NCI-H1930 (cell line): ENCODE results near the gene HAGHL.

ENCODE experiments used
- DNase-seq, 2 experiments: peaks; one replicate each; lab custom pipeline; 2025; lab: John Stamatoyannopoulos, UW

Gene HAGHL, protein sequence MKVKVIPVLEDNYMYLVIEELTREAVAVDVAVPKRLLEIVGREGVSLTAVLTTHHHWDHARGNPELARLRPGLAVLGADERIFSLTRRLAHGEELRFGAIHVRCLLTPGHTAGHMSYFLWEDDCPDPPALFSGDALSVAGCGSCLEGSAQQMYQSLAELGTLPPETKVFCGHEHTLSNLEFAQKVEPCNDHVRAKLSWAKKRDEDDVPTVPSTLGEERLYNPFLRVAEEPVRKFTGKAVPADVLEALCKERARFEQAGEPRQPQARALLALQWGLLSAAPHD

GRCh38 chr16:726438-727290 is at the start of gene HAGHL, which contains the start of gene CCDC78:
Gene HAGHL (plus strand): TSS chr16:727106. CDS start chr16:727510, 404 bp downstream.
Gene CCDC78 (minus strand): TSS chr16:726443. CDS start chr16:726367, 76 bp downstream.
- peak; percentile 32 to 49 for DNase-seq

- DNase-seq = no peak
These were observed 49.4 kb upstream of the HAGHL start for GRCh38 chr16:677316-678190.

- DNase-seq = no peak
These were observed 48.6 kb upstream of the HAGHL start for GRCh38 chr16:678209-678857.

- peak; percentile 72 to 82 for DNase-seq
These were observed 47.8 kb upstream of the HAGHL start for GRCh38 chr16:678858-679813.

DNA sequence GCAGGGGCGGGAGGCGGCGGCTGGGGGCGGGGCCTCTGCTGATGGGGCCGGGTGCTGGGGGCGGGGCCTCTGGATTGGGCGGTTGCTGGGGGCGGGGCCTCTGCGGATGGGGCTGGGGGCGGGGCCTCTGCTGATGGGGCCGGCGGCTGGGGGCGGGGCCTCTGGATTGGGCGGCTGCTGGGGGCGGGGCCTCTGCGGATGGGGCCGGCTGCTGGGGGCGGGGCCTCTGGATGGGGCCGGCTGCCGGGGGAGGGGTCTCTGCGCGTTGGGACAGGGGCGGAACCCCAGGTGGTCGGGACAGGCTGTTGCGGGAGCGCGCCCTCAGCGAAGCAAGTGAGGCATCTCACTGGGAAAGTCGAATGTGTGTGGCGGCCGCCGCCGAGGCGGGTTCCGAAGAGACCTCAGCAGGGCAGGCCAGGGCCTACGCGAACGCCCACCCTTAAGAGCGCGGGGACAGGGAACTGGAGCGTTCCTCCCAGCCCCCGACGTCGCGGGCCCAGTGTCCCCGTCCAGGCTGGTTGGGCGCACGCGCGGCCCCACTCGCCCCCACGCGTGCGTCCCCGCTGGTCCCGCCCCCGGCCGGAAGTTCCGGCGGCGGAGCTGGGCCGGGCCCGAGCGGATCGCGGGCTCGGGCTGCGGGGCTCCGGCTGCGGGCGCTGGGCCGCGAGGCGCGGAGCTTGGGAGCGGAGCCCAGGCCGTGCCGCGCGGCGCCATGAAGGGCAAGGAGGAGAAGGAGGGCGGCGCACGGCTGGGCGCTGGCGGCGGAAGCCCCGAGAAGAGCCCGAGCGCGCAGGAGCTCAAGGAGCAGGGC is 46.9 kb upstream of the HAGHL start, which contains the start of gene STUB1:
STUB1 (plus strand) TSS at position 597 of the 811 bp plus-strand sequence; CDS start at position 713, 116 bp downstream.
- peak; percentile 88 to 89 for DNase-seq

DNA sequence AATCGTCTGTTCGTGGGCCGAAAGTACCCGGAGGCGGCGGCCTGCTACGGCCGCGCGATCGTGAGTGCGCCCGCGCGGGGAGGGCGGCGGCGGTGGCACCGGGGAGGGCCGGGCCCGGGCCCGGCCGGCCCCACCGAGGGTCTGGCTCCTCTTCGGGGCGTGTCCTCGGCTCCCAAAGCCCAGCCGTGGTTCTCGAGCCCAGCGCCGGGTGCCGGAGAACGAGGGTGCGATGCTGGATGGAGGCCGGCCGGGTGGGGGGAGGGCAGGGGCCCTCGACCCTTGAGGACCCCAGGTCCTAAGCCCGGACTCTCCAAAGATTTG is 46.3 kb upstream of the HAGHL start:
- no peak for DNase-seq

GRCh38 chr16:680967-681745 is 45.8 kb upstream of the HAGHL start:
- DNase-seq = peak in 1 of 2 experiments; percentile 39

DNA sequence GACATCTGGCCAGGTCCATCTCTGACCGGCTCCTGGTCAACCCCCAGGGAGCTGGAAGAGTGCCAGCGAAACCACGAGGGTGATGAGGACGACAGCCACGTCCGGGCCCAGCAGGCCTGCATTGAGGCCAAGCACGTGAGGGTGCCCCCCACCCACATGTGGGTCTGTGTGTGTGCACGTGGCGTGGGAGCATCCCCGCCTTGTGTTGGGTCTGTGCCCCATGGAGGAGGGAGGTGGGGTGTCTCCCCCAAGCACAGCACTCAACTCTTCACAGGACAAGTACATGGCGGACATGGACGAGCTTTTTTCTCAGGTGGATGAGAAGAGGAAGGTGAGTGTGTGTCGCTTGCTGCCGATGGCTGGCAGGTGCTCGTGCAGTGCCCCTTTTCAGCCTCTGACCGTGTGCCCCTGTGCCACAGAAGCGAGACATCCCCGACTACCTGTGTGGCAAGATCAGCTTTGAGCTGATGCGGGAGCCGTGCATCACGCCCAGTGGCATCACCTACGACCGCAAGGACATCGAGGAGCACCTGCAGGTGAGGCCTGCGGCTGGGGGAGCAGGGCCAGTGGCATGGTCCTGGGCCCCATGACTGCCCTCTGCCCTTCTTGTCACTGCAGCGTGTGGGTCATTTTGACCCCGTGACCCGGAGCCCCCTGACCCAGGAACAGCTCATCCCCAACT is 45.0 kb upstream of the HAGHL start:
- no peak for DNase-seq

DNA sequence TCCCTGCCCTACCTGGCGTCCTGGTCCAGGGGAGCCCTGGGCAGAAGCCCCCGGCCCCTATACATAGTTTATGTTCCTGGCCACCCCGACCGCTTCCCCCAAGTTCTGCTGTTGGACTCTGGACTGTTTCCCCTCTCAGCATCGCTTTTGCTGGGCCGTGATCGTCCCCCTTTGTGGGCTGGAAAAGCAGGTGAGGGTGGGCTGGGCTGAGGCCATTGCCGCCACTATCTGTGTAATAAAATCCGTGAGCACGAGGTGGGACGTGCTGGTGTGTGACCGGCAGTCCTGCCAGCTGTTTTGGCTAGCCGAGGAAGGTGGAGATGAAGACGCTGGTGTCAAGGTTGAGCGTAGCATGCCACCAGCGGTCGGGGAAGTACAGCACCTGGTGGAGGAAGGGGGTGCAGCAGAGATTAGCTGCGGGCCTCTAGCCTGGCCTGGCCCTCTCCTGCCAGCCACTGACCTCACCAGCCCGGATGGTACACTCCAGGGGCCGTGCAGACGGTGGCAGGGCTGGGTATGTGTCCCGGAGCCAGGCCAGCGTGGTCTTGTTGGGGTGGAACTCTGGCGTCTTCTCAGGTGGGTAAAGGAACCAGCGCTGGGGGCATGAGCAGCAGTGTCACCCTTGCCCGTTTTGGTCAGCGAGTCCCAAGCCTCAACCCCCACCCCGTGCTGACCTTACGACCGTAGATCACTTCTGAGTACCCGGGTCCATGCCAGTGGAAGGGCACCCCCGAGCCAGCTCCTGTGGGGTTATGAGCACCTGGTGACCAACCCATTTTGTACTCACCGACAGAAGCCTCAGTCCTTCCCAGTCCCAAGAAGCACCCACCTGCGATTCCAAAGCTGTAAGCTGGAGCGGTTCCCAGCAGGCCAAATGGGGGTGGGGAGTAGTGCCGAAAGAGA is 44.2 kb upstream of the HAGHL start:
- no peak for DNase-seq

- DNase-seq = no peak
These were observed 43.4 kb upstream of the HAGHL start for GRCh38 chr16:683396-684070.

GRCh38 chr16:684071-684794 is 42.7 kb upstream of the HAGHL start, which contains the start of gene JMJD8:
Gene JMJD8 (minus strand): TSS chr16:684334. CDS start chr16:684319, 15 bp downstream.
- peak; percentile 95 to 98 for DNase-seq

GRCh38 chr16:684961-685696 is 41.8 kb upstream of the HAGHL start:
- DNase-seq = no peak

DNA sequence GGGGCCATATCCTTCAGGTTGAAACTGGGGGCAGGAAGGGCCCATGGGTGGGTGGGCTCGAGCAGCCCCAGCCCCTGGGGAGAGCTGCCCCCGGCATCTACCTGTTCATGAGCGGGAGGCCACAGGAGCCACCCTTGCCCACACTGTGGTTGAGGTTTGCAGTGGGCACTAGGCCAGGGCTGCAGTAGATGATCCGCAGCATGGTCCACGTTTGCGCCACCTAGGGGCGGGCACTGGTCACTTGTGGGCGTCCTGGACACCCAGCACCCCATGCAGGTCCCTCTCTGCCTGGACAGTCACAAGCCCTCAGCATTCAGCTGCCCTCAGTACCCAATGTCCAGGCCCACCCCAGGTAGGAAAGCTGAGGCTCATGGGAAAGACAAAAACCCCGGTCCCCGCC is 40.9 kb upstream of the HAGHL start:
- peak; percentile 35 to 69 for DNase-seq

DNA sequence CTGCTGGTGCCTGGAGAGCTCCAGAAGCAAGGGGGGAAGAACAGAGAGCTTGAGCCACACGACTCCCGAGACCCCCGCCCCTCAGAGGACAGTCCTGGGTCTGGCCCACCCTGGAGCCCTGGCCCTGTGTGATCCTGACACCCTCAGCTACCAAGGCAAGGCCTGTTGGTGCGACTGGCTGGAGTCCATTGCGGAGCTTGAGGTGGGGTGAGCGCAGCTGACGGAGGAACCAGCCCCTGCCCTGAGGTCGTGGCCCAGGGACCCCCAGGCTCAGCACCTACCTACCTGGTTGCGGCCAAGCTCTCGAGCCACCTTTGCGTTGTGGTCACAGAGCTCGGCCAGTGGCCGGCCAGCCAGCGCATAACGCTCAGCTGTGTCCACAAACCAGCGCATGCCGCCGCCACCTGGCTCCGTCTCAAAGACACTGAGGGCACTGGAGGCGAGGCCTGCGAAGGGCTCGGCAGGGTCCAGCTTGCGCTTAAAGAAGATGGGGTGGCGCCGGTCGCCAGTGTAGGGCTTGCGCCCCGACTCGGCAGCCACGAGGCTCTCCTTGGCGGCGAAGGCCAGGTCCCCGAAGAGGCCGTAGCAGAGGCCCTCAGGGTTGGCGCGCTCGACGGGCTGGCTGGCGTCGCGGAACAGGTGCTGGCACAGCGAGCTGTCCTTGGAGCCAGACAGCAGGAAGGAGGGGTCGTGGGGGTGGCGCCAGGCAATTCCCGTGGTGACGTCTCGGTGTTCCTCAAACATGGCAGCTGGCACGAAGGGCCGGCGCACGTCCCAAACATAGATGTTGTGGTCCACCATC is 40.2 kb upstream of the HAGHL start:
- no peak for DNase-seq
